AG09319 (cell line): ENCODE data around the gene HPCAL1.
"Not testable (repeated sequence)": the region's sequence is repeated elsewhere in the genome, so short reads cannot be mapped to it uniquely, and the experiment has no call there.

ENCODE experiments used
- DNase-seq: peaks from one replicate; pipeline ENCODE4 v3.0.0-alpha.2; 2010; ENCODE audit warnings: low read depth; ENCODE audit errors: extremely low read depth
- TF ChIP-seq, protein P1 (sequence below): IDR thresholded peaks from 2 replicates; pipeline ENCODE4 v1.5.1; 2011; ENCODE audit warnings: low read depth, mild to moderate bottlenecking, inconsistent platforms, low read length, moderate library complexity

The HPCAL1 gene

DNA sequence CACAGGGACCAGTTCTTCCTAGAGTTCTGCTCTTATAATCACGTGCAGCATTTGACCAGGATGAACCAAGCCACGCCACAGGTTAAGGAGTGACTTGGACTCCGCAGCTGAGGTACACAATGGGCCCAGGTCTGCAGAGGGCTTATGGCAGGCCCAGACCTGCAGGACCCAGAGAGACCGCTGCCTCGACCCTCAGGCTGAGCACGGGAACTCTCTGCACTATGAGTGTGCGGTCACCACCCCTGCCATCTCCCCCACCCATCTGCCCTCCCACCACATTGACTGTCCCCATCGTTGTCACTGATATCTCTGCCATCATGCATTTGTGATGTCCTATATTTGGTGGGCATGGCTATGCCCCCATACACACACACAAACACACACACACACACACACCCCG is 45.7 kb upstream of the HPCAL1 start:
- TF ChIP-seq, protein P1, sequence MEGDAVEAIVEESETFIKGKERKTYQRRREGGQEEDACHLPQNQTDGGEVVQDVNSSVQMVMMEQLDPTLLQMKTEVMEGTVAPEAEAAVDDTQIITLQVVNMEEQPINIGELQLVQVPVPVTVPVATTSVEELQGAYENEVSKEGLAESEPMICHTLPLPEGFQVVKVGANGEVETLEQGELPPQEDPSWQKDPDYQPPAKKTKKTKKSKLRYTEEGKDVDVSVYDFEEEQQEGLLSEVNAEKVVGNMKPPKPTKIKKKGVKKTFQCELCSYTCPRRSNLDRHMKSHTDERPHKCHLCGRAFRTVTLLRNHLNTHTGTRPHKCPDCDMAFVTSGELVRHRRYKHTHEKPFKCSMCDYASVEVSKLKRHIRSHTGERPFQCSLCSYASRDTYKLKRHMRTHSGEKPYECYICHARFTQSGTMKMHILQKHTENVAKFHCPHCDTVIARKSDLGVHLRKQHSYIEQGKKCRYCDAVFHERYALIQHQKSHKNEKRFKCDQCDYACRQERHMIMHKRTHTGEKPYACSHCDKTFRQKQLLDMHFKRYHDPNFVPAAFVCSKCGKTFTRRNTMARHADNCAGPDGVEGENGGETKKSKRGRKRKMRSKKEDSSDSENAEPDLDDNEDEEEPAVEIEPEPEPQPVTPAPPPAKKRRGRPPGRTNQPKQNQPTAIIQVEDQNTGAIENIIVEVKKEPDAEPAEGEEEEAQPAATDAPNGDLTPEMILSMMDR = no peak
- DNase-seq = no peak

DNA sequence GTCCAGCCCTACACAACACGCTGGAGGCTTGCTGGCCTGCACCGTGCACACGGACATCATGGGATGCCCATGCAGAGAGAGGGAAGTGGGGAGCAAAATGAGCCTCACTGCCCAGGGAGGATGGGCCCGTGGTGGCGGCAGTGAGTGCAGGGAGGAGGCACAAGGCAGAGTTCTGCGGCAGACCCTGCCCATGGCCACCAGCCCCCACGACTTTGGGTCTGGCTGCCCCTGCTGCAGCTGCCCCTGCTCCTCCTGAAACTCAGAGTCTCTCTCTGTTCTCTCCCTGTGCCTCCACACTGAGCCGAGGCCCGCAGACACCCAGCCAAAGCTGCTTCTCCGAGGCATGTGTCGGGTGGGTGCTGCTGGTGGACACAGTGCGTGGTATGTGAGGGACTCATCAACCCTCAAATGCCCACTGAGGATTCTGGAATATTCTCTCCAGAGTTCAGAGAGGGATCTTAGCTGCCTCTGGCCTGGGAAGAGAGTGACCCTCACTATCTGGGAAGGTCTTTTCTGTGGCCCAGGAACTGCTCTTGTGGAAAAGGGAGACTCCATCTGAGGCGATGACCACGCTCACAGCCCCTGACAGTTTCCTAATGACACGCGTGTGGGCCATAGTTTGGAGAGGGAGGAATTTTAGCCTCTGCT is 45.1 kb upstream of the HPCAL1 start:
- TF ChIP-seq, protein P1 = no peak
- DNase-seq = no peak

DNA sequence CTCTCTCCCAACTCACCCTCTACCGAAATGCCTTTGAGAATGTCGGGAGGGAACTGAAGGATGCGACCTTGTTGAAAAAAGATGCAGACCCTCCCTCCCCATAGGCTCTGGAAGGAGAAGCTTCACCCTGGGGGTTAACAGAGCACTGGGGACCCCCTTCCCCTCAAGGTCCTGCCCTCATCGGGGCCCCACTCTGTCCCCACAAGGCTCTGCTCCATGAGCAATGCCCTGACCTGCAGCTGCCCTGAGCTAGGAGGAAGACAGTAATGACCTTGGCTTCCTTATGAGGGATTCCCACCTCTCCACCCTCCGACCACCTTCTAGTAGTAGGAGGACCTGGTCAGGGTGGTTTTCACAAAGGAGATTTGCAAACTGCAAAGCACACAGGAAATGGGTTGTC is 44.4 kb upstream of the HPCAL1 start:
- TF ChIP-seq, protein P1 = no peak
- DNase-seq = no peak

DNA sequence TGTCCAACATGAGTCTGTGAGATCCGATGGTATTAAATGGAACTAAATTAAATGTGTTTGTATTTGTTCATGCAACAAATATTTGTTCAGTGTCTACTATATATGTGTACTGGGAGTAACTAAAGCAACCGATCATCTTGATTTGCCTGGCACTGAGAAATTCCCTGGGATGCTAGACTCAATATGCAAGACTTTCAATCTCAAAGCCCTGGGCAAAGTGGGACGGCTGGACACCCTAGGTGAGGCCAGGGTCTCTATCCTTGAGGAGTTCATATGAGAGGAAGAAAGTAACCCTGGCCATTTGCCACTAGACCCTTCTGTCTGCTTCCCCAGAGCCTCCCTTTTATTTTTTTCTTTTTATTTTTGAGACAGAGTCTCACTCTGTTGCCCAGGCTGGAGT is 44.0 kb upstream of the HPCAL1 start:
- TF ChIP-seq, protein P1 = no peak
- DNase-seq = no peak

DNA sequence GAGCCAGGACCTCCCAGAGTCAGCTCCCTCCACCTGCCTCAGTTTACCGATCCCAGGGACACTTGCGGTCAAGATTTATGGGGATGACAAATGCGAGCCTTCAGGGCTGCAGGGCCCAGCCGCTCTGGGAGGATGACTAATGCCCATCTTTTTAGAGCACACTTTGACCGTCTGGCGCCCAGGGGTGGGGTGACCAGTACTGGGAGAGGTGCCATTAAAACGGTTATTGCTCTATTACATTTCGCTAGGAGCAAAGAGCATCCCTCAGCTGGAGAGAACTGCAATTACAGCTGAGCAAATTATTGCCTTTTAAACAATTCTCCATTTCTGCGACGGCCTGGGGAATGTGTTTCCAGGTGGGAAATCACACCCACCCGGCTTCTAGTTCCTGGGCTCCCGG is 42.6 kb upstream of the HPCAL1 start:
- no peak for DNase-seq
- TF ChIP-seq, protein P1 = no peak

DNA sequence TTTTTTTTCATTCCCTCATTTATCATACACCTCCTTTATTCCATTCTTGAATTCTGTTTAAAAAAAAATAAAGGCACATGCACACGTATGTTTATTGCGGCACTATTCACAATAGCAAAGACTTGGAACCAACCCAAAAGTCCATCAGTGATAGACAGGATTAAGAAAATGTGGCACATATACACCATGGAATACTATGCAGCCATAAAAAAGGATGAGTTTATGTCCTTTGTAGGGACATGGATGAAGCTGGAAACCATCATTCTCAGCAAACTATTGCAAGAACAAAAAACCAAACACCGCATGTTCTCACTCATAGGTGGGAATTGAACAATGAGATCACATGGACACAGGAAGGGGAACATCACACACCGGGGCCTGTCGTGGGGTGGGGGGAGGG is 39.2 kb upstream of the HPCAL1 start:
- DNase-seq = not testable (repeated sequence)

DNA sequence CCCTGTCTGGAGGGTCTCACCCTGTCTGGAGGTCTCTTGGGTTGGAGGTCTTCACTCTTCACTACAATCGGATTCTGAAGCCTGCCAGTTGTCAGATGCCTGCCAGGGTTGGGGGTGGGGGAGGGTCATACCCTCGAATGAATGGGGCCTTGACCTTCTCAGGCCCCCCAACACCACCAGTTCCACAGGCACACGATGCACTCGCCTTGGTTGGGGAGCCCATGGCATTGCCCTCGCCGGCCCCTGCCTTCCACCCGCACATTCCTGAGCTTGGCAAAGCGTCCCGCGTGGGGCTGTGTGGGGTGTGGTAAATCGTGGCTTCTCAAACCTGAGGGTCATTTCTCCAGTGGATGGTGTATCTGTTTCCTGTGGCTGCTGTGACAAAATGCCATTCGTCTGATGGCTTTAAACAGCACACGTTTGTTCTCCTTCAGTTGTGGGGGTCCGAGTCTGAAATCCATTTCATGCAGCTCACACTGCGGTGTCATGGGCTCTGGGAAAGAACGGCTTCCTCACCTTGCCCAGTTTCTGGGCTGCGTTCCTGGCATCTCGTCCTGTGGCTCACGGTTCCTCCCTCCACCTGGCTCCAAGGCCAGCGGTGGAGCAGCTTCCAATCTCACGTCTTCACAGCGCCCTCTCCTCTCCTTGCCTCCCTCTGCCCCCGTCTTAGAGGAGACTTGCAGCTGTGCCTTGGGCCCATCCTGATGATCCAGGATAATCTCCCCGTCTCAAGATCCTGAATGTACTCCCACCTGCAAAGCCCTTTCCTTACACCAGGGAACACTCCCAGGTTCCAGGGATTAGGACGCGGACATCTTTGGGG is 38.0 kb upstream of the HPCAL1 start:
- TF ChIP-seq, protein P1 = no peak
- no peak for DNase-seq
